ENCODE data around the gene SGCA. TPM values are rescaled to one million over a fixed set of nuclear protein-coding genes. Genes with fewer than 3 reads are reported as not detected.

Gene SGCA
- total and polyA plus RNA-seq, 2 of the 13 experiments (the other 11 are each of a cell fraction or from before 2014, with no cell fraction given), result not detected

GRCh38 chr17:50161023-50161910 lies 4.5 kb upstream of the SGCA start (continued):
- TF ChIP-seq SNAPC4 (CRISPR knock-in tag; IDR thresholded peaks at IDR 0.05) (no peak), NONO (IDR thresholded peaks at IDR 0.05) (no peak), NONO (CRISPR knock-in tag; conservative IDR thresholded peaks at IDR 0.05) (peak; percentile 92), SALL1 (CRISPR knock-in tag; IDR thresholded peaks at IDR 0.05) (peak; percentile 88), MTF2 (CRISPR knock-in tag; IDR thresholded peaks at IDR 0.05; ENCODE audit: borderline replicate concordance) (peak; percentile 90), ZNF672 (CRISPR knock-in tag; IDR thresholded peaks at IDR 0.05) (peak; percentile 99), THAP8 (CRISPR knock-in tag; IDR thresholded peaks at IDR 0.05; ENCODE audit: borderline replicate concordance) (no peak), ELF3 (CRISPR knock-in tag; IDR thresholded peaks at IDR 0.05) (peak; percentile 37; the same call in 1 of the 2 replicates), ZNF446 (CRISPR knock-in tag; IDR thresholded peaks at IDR 0.05) (0 out of 2 replicates have a peak, but pooled peaks have one; percentile 56), KLF15 (CRISPR knock-in tag; IDR thresholded peaks at IDR 0.05; ENCODE audit: borderline replicate concordance) (no peak), ZNF260 (CRISPR knock-in tag; IDR thresholded peaks at IDR 0.05; ENCODE audit: borderline replicate concordance, low read depth) (no peak), ZNF407 (CRISPR knock-in tag; IDR thresholded peaks at IDR 0.05; ENCODE audit: not compliant biosample characterization) (peak; percentile 61), HDAC1 (CRISPR knock-in tag; IDR thresholded peaks at IDR 0.05) (0 out of 2 replicates have a peak, but pooled peaks have one; percentile 40)
